ENCODE data around the gene CENPF. TPM values are rescaled to one million over a fixed set of nuclear protein-coding genes. Genes with fewer than 3 reads are reported as not detected.
"Not testable (repeated sequence)": the region's sequence is repeated elsewhere in the genome, so short reads cannot be mapped to it uniquely, and the experiment has no call there.

The CENPF gene
- total and polyA plus RNA-seq, 10 donors = 1.2 to 12.8 (median 5.5) TPM

- WGBS, 5 donors = 68 to 84% (median 75%) methylated on average over 5 of the region's 5 CpGs
- intact Hi-C loops (cut with DNase I; ENCODE audit: low total_unique reads) = no loop called here
Observed at GRCh38 chr1:214590696-214591095, 12.3 kb upstream of the CENPF start.

DNA sequence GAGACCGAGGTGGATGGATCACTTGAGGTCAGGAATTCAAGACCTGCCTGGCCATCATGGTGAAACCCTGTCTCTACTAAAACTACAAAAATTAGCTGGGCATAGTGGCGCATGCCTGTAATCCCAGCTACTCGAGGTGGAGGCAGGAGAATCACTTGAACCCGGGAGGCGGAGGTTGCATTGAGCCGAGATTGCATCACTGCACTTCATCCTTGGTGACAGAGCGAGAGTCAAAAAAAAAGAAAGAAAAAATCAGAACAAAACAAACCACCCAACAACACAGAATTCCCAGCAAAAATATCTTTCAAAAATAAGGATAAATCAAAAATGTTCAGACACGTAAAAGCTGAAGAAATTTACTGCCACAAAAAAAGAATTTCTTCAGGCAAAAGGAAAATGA lies 11.1 kb upstream of the CENPF start:
- H3K4me1 ChIP-seq = not testable (repeated sequence)

More at GRCh38 chr1:214590696-214591095, 12.3 kb upstream of the CENPF start:
- no peaks in the 10 kb centered on the region for H3K36me3 ChIP-seq
- H3K27me3 ChIP-seq (replicated peaks in 1 of 7) = peaks cover 0 to 11% (median 0%) of the 10 kb centered on the region in 7 donors
- TF ChIP-seq POLR2AphosphoS5 (IDR thresholded peaks at IDR 0.05) (no peak), POLR2A (IDR thresholded peaks at IDR 0.05) (no peak)
- TF ChIP-seq, protein P1, sequence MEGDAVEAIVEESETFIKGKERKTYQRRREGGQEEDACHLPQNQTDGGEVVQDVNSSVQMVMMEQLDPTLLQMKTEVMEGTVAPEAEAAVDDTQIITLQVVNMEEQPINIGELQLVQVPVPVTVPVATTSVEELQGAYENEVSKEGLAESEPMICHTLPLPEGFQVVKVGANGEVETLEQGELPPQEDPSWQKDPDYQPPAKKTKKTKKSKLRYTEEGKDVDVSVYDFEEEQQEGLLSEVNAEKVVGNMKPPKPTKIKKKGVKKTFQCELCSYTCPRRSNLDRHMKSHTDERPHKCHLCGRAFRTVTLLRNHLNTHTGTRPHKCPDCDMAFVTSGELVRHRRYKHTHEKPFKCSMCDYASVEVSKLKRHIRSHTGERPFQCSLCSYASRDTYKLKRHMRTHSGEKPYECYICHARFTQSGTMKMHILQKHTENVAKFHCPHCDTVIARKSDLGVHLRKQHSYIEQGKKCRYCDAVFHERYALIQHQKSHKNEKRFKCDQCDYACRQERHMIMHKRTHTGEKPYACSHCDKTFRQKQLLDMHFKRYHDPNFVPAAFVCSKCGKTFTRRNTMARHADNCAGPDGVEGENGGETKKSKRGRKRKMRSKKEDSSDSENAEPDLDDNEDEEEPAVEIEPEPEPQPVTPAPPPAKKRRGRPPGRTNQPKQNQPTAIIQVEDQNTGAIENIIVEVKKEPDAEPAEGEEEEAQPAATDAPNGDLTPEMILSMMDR (IDR thresholded peaks at IDR 0.05 in 8 of 11, conservative IDR thresholded peaks at IDR 0.05 in 3 of 11) = no peak
- no peak overlapping the region for H3K4me3 ChIP-seq
- no peaks in the 10 kb centered on the region for H3K9me3 ChIP-seq
- DNase-seq = no peak
- no peak overlapping the region for H3K27ac ChIP-seq
- no peaks in the 10 kb centered on the region for H3K4me1 ChIP-seq

DNA sequence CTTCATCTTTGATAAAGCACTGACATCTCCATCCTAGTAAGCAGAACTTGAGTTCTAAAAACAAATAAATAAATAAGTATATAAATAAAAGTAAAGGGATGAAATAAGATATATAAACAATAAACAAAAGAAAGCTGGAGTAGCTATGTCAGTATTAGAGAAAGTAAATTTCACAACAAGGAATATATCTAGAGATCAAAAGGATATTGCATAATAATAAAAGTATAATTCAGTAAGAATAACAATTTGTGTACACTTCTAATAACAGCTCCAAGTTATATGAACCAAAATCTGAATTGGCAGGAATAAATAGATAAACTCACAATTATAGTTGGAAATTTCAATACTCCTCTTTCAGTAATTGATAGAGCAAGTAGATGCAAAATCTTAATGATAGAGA lies 9.8 kb upstream of the CENPF start:
- Histone ChIP-seq H3K4me3 (no peak overlapping the region), H3K27ac (no peak overlapping the region), H3K9me3 (no peaks in the 10 kb centered on the region), H3K27me3 (replicated peaks in 1 of 7) (peaks cover 0 to 11% (median 0%) of the 10 kb centered on the region in 7 donors), H3K36me3 (no peaks in the 10 kb centered on the region), H3K4me1 (no peaks in the 10 kb centered on the region)
- no peak for DNase-seq
- intact Hi-C loops (cut with DNase I; ENCODE audit: low total_unique reads) = no loop called here
- TF ChIP-seq, protein P1 (IDR thresholded peaks at IDR 0.05 in 8 of 11, conservative IDR thresholded peaks at IDR 0.05 in 3 of 11) = no peak
- TF ChIP-seq POLR2AphosphoS5 (IDR thresholded peaks at IDR 0.05) = no peak
- TF ChIP-seq POLR2A (IDR thresholded peaks at IDR 0.05) = no peak

More for the DNA sequence above, 11.1 kb upstream of the CENPF start:
- peaks cover 0 to 11% (median 0%) of the 10 kb centered on the region in 7 donors for H3K27me3 ChIP-seq (replicated peaks in 1 of 7)
- 84 to 93% (median 91%) methylated on average over 8 of the region's 8 CpGs for WGBS, 5 donors
- DNase-seq; intact Hi-C loops (cut with DNase I; ENCODE audit: low total_unique reads); H3K27ac ChIP-seq; H3K4me3 ChIP-seq; H3K36me3 ChIP-seq; H3K9me3 ChIP-seq: not testable (repeated sequence)

DNA sequence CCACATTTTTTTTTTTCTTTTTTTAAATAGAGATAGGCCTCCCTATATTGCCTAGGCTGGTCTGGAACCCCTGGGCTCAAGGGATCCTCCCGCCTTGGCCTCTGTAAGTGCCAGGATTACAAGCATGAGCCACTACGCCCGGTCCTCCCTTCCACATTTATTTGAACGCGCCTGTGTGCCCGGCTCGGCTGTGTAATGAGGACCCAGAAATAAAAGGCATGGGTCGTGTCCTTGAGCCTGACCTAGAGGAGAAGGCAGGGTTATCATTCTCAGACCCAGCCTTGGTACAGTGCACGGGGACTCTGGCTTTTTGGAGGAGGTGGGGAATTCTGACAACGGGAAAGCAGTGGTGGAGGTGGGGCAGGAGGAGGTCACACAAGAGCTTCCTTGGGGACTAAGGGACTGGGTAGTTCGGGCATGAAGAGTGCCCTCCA lies 841 bp downstream of the CENPF start:
- intact Hi-C loops (cut with DNase I; ENCODE audit: low total_unique reads) = no loop called here

More for the DNA sequence above, 841 bp downstream of the CENPF start:
- H3K27me3 ChIP-seq (replicated peaks in 1 of 7) = no peaks in the 10 kb centered on the region
- peaks cover 0 to 13% (median 0%) of the 10 kb centered on the region in 6 donors for H3K36me3 ChIP-seq
- H3K27ac ChIP-seq = no peak overlapping the region
- WGBS, 5 donors = 1 to 3% (median 2%) methylated on average over 11 of the region's 11 CpGs
- H3K4me1 ChIP-seq = peaks cover 4 to 25% (median 16%) of the 10 kb centered on the region in 6 donors
- H3K9me3 ChIP-seq = peaks cover 0 to 6% (median 0%) of the 10 kb centered on the region in 8 donors
- no peak for DNase-seq
- TF ChIP-seq POLR2AphosphoS5 (IDR thresholded peaks at IDR 0.05) = no peak
- TF ChIP-seq POLR2A (IDR thresholded peaks at IDR 0.05) = no peak
- TF ChIP-seq, protein P1 (IDR thresholded peaks at IDR 0.05 in 8 of 11, conservative IDR thresholded peaks at IDR 0.05 in 3 of 11) = no peak
- peak overlapping the region; percentile 86 to 96 (median 88) for H3K4me3 ChIP-seq
